Measurements from ENCODE around the gene OR5T2.
"Not testable (repeated sequence)": the region's sequence is repeated elsewhere in the genome, so short reads cannot be mapped to it uniquely, and the experiment has no call there.

OR5T2 gene

DNA sequence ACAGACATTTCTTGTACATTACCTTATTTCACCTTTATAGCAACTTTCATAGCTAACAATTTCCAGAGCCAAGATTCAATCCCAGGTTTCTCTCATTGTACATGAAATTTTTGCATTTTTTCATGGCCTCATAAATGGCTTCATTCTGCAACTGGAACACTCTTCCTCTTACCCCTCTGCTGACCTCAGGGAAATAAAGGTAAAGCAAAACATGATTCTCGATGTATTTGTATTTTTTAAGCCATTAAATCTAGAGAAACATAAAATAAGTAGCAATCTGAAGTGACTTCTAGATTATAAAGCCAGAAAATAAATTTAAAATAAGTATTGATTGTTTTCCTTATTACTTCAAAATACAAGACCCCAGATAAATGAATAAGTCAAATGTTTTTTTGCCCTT, at the start of gene OR5T2:
Gene OR5T2 (minus strand): TSS at position 101 of the 400 bp plus-strand sequence. CDS start 1,193 bp downstream, outside the sequence.
- no peak for DNase-seq (ENCODE audit: low spot score)

DNA sequence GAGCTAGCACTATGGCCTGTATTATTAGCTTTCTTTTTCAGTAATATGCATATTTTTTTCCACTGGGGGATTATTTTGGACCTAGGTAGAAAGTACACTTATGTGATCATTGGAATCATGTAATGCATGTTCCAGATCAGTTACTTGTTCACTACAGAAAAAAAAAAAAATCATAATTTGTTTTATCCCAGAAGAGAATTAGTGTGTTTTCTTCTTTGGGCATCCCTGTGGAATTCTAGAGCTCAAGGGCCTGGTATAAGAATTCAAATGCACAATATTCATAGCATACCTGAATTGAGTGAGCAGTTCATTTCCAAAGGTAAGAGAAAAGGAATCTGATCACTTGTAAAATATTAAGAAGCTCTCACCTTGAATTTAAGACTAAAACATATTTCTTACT, 39.8 kb upstream of the OR5T2 start, which contains the start of gene OR5T1:
Gene OR5T1 (plus strand): TSS at position 301 of the 400 bp plus-strand sequence. CDS start 1,485 bp downstream, outside the sequence.
- no peak for DNase-seq (ENCODE audit: low spot score)

- no peak for DNase-seq (ENCODE audit: low spot score)
Observed at GRCh38 chr11:56271092-56271491, 37.0 kb upstream of the OR5T2 start.

DNA sequence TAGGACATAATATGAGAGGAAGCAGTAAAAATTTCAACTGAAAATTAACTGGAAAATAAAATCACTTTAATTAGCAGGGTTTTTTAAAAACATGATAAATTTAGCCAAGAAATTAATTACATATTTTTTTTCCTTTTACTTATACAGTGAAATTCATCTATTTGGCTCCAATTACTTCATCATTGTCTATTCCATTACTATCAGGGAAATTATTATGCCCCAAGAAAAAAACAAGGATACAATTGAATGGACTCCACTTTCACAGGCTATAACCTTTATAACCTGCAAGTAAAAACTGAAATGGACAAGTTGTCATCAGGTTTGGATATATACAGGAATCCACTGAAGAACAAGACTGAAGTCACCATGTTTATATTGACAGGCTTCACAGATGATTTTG, 17.9 kb upstream of the OR5T2 start, which contains the start of gene OR5T3:
Gene OR5T3 (plus strand): TSS at position 301 of the 400 bp plus-strand sequence. CDS start 0 bp downstream, at position 301.
- no peak for DNase-seq (ENCODE audit: low spot score)

- not testable (repeated sequence) for DNase-seq (ENCODE audit: low spot score)
Observed at GRCh38 chr11:56219735-56220134, 14.3 kb downstream of the OR5T2 start.

DNA sequence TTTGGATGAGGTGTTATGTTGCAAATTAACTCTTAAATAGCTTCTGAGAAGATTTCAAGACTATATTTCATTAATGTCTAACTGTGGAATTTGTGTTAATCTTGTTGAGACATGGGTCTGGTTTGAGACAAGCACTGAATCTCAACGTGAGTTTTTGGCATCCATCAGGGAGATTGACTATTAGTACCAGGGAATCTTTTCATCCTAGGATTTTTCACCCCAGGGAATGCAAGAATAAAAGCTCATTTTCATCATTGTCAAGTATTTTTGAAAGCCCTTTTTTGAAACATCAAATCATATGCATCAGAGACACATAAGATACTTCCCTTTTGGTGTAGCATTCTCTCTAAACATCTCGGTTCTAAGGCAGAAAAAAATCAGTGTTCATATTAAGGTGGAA, 19.5 kb downstream of the OR5T2 start:
- DNase-seq (ENCODE audit: low spot score) = no peak

DNA sequence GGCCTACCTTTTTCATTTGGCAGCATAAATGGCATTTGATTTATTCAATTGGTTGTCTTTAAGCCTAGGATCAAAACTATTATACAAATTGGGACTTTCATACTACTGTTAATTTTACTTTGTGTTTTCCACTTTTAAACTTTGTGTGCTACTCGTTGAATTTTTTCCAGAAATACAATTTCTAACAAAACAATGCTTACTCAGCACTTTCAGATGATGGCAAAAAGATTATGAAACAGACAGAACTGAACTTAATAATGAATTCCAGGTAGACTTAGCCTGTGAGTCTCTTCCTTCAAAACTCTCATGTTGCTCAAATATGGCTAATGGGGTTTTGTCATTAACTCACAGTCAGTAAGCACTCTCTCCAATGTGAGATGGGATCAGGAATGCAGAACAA, 26.3 kb downstream of the OR5T2 start:
- no peak for DNase-seq (ENCODE audit: low spot score)

DNA sequence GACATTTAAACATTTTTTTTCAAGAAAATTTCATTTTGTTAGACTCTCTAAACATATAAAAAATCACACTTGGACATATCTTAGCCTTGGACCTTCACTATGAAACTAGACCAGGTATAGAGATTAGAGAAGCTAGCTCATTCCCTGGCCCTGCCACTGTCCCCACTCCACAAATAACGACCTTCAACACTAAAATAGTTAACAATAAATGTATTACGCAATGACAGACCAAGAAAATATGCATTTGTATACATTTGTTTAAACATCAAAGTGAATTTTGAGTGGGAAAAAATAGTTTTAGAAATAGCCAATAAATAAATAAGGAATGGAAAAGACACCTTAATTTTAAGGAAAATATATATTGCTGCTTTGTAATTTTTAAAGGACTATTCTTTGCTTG, 36.7 kb downstream of the OR5T2 start:
- DNase-seq (ENCODE audit: low spot score) = no peak

- DNase-seq (ENCODE audit: low spot score) = no peak
Observed at GRCh38 chr11:56196705-56197104, 37.4 kb downstream of the OR5T2 start.

DNA sequence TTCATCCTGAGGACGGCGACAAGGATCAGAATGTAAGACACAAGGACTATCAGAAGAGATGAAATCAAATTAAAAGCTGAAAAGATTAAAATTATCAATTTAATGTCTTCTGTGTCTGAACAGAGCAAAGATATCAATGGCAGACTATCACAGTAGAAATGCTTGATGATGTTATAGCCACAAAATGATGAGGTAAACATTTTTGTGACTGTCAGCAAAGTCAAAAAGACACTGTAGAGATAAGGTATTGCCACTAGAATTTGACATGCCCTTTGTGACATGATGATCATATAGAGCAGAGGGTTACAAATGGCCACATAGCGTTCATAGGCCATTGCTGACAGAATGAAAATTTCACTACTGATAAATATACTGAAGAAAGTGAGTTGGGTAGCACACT, 45.5 kb downstream of the OR5T2 start:
- no peak for DNase-seq (ENCODE audit: low spot score)

- DNase-seq (ENCODE audit: low spot score) = no peak
Observed at GRCh38 chr11:56183459-56183858, 50.6 kb downstream of the OR5T2 start.
